ENCODE measurements around the gene CD86. TPM values are rescaled to one million over a fixed set of nuclear protein-coding genes. Genes with fewer than 3 reads are reported as not detected.

Gene CD86
- polyA plus RNA-seq, 1 experiment = not detected

DNA sequence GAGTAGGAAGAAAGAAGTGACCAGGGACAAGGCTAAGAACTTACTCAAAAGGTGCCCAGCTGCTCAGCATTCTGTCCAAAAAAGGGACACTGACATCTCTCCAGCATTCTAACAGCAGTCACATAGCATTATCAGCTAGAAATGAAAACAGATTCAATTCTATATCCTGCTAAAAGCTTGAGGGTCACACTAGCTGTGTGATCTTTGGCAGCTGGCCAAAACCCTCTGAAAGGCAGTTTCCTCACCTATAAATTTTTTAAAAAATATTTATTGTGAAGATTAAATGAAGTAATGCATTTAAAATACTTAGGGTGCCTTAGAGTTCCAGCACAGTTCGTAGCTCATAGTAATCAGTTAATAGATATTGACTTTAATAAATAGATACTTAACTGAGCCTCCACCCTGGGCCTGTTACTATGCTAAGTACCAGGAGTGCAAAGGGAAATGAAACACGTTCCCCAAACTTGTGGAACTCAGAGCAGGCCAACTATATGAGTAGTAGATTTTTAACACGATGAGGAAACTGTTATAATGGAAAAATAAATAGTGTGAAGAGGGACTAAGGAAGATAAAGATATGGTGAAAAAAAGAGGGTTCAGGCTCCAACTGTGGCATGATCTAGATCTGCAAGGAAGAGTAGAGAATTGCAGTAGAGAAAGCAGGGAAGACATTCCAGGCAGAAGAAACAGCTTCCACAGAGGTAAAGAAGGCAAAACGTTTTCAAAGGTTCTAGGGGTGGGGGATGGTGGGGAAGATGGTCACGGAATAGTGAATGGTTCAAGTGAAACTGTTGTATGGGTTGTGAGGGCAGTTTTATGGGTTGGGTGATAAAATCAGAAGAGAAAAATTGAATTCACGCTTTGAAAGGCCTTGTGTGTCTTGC is 11.4 kb downstream of the CD86 start:
- no peaks in the 10 kb centered on the region for H3K36me3 ChIP-seq (ENCODE audit: control insufficient read depth, insufficient read depth, low read length)
- H3K27me3 ChIP-seq (ENCODE audit: control insufficient read depth, insufficient read depth, low read length) = no peaks in the 10 kb centered on the region
- no peak overlapping the region for H3K4me3 ChIP-seq (ENCODE audit: low read depth, low read length)
- ChIA-PET POLR2A (no interaction called here), CTCF (no interaction called here)
- DNase-seq (ENCODE audit: low read depth) = no peak
- TF ChIP-seq, protein P1, sequence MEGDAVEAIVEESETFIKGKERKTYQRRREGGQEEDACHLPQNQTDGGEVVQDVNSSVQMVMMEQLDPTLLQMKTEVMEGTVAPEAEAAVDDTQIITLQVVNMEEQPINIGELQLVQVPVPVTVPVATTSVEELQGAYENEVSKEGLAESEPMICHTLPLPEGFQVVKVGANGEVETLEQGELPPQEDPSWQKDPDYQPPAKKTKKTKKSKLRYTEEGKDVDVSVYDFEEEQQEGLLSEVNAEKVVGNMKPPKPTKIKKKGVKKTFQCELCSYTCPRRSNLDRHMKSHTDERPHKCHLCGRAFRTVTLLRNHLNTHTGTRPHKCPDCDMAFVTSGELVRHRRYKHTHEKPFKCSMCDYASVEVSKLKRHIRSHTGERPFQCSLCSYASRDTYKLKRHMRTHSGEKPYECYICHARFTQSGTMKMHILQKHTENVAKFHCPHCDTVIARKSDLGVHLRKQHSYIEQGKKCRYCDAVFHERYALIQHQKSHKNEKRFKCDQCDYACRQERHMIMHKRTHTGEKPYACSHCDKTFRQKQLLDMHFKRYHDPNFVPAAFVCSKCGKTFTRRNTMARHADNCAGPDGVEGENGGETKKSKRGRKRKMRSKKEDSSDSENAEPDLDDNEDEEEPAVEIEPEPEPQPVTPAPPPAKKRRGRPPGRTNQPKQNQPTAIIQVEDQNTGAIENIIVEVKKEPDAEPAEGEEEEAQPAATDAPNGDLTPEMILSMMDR (IDR thresholded peaks at IDR 0.05; ENCODE audit: insufficient read depth, low read depth, low read length) = no peak

DNA sequence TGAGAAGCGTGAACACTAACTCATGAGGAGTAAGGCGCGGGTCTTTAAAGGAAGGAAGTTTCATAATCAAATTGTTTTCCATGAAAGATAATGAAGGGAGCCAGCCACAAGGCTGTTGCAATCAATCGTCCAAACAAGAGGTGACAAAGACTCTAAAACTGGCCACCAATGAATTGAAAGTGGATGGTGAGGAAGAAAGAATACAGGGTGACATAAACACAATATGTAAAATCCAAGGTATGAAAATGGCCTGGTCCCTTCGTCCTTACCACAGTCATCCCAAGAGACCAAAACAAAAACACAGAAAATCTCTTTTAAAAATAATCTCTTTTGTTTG is 12.0 kb downstream of the CD86 start:
- no peaks in the 10 kb centered on the region for H3K36me3 ChIP-seq (ENCODE audit: control insufficient read depth, insufficient read depth, low read length)
- H3K4me3 ChIP-seq (ENCODE audit: low read depth, low read length) = no peak overlapping the region
- ChIA-PET POLR2A (no interaction called here), CTCF (no interaction called here)
- TF ChIP-seq, protein P1 (IDR thresholded peaks at IDR 0.05; ENCODE audit: insufficient read depth, low read depth, low read length) = no peak
- DNase-seq (ENCODE audit: low read depth) = no peak
- H3K27me3 ChIP-seq (ENCODE audit: control insufficient read depth, insufficient read depth, low read length) = no peaks in the 10 kb centered on the region

DNA sequence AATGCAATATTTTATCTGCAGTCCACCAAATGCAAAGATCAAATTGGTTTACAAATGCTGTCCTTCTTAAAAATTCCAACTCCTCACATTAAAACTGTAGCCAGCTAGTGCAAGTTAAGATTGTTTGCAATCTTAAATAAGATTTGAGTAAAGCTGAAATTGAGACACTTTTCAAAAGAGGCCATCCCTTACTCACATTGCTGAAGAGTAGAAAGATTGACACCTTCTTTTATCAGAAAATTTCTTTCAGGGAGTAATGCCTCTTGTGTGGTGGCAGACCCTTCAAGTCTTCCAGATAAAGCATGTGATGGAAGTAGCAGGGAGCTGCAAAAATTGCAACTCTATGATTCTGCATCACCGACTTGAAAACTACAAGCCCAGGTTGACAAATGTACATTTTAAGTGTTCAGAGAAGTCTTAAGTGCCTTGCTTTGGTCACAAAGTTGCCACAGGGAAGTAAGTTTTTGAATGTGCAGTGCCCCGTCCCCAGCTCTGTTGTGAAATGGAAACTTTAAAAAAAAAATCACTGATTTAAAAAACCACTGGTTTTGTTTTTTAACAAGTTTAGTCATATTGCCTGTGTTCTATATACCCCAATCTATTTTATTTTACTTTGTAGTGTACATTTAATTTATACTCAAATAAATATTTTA is 12.6 kb downstream of the CD86 start:
- DNase-seq (ENCODE audit: low read depth) = no peak
- POLR2A ChIA-PET = no interaction called here
- Histone ChIP-seq H3K27me3 (ENCODE audit: control insufficient read depth, insufficient read depth, low read length) (no peaks in the 10 kb centered on the region), H3K4me3 (ENCODE audit: low read depth, low read length) (no peak overlapping the region), H3K36me3 (ENCODE audit: control insufficient read depth, insufficient read depth, low read length) (no peaks in the 10 kb centered on the region)
- TF ChIP-seq, protein P1 (IDR thresholded peaks at IDR 0.05; ENCODE audit: insufficient read depth, low read depth, low read length) = no peak
- CTCF ChIA-PET = no interaction called here

DNA sequence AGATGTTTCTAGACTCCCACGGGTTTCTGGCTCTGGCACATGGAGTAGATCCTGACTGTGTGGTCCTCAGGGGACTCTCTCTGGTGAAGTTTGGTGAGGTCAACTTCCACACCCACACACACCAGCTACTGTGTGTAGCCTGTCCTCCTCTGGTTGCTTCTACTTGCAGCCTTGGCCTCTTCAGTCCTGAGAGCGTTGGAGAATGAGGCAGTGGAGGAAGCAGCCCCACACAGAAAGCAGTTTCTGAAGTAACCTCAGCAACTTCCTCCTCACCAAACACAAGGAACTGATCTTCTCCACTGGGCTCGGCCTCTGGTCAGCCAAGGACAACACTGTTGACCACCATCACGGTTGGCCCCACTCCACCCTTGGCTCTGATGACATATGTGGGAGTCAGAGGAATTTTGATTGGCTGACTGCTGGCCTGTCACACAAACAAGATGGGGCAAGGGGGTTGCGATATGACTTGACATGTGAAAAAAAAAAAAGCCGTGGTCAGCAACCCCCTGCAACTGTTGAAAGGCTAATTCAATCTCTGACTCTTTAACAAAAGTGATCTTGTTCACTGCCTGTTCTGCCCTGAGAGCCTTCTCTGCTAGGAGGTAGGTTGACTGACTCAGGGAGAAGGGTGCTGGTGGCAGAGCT is 19.6 kb downstream of the CD86 start:
- TF ChIP-seq, protein P1 (IDR thresholded peaks at IDR 0.05; ENCODE audit: insufficient read depth, low read depth, low read length) = no peak

More for the DNA sequence above, 19.6 kb downstream of the CD86 start:
- CTCF ChIA-PET = interaction anchor here (0.6 kb wide), 1 partner anchor 674 kb away, joined by 3 read pairs; no protein-coding TSS in a partner anchor
- no peaks in the 10 kb centered on the region for H3K27me3 ChIP-seq (ENCODE audit: control insufficient read depth, insufficient read depth, low read length)
- no peaks in the 10 kb centered on the region for H3K36me3 ChIP-seq (ENCODE audit: control insufficient read depth, insufficient read depth, low read length)
- no peak overlapping the region for H3K4me3 ChIP-seq (ENCODE audit: low read depth, low read length)
- DNase-seq (ENCODE audit: low read depth) = no peak
- POLR2A ChIA-PET = no interaction called here
